GM19351 (cell line): ENCODE measurements around the gene CUX1.

Experiments
- ATAC-seq: cut with Tn5 transposase; IDR thresholded peaks from one replicate; pipeline ENCODE4 v1.9.1; 2021; ENCODE audit warnings: mild to moderate bottlenecking, moderate library complexity; ENCODE audit not compliant: unreplicated experiment

CUX1 gene

DNA sequence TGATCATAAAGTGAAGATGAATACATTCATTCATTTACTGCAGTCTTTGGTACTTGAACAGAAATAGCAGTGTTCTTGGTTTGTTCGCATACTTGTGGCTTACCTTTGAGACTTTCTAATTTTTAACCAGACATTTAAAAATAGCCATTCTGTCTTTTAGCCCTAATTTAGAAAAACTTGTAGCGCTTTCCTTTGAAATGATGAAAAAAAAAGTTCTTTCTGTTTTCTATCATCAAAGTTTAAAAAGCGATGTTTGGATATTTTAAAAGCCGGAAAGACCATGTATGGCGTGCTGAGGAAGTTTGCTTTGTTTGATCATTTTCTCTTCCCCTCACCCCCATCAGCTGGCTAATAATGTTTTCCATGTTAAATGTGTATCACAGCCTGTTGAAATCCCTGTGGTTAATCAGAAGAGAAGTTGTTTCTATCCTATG, 116.3 kb downstream of the CUX1 start:
- ATAC-seq = peak; percentile 75

DNA sequence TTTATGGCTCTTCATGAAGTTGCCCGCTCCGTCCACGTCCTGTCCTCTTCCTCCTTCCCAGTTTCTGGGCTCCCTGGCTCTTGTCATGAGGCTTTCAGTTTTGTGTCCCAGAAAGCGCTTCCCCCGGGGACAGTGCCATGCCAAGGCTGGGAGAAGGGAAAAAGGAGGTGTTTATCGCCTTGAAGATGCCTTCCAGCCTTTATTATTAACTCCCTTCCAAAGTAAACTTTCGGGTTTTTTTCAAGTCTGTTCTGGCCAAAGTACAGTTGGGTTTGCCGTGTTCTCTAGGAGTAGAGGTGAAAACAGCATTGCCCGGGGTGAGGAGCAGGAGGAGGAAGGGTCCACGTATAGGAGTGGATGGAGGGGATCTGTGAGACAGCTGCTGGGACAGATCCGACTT, 117.2 kb downstream of the CUX1 start:
- ATAC-seq = no peak

DNA sequence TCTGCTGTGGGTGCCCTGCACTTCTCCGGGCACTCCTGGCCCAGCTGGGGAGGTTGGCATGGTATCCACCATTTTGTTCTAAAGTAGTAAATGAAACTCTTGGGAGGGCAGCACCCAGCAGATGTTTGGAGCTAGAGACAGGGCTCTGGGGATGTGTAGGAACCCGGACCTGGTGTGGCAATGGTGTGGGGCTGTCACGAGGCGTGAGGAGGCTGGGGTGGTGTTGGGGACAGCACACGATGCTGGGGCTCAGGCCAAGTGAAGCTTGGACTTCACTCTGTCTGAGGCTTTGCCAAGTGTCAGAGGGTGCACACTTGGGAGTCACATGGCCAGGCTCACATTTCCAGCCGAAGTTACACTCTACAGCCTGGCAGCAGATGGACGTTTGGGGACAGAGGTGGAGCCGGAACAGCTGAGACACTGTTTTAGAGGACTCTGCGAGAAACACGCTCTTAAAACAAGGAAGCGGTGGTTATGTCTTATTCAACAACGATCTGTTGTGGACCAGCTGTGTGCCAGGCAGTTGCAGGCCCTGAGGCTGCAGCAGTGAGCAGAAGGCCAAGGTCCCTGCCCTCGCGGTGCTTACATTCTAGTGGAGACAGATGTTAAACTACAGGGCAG, 118.2 kb downstream of the CUX1 start:
- no peak for ATAC-seq

DNA sequence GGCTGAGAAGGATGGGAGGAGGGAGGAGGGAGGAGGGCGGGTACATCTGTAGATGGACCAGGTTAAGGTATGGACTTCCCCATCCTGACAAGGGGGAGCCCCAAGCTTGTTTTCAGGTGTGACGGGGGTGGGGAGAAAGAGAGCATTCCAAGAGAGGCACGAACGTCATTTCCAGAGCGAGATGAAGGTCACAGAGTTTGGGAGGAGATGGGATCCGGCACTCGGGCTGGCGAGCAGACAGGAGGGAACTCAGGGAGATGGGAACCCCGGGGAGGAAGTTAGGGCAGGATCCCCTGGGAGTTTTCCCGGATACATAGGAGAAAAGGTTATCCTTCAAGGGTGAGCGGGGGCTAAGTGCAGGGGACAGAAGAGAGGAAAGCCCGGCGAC, 118.8 kb downstream of the CUX1 start:
- no peak for ATAC-seq

DNA sequence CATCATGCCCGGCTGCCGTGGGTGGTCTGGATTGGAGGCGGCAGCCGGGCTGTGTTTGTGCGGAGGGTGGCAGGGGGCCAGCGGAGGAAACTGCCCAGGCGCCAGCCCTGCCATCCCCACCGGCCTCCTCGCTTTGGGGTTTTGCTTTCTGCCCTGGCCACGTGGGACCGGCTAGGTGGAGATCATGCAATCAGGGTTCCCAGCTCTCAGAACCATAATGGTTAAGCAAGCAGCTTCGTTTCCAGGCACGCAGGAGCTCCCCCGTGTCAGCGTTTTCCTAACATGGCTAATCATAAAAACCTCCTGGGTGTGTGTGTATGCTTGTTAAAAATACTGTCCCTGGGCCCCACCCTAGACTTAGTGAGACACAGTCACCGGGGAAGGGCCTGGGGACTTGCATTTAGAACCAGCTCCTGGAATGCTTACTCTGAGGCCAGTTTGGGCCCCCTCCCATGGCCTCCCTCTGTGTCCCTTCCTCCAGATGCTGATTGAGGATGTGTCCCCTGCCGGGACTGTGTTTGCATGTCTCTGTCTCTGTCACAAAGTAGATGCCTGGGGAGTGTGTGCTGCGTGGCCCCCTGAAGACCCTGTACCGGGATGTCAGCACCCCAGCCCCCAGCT, 119.3 kb downstream of the CUX1 start:
- ATAC-seq = no peak

DNA sequence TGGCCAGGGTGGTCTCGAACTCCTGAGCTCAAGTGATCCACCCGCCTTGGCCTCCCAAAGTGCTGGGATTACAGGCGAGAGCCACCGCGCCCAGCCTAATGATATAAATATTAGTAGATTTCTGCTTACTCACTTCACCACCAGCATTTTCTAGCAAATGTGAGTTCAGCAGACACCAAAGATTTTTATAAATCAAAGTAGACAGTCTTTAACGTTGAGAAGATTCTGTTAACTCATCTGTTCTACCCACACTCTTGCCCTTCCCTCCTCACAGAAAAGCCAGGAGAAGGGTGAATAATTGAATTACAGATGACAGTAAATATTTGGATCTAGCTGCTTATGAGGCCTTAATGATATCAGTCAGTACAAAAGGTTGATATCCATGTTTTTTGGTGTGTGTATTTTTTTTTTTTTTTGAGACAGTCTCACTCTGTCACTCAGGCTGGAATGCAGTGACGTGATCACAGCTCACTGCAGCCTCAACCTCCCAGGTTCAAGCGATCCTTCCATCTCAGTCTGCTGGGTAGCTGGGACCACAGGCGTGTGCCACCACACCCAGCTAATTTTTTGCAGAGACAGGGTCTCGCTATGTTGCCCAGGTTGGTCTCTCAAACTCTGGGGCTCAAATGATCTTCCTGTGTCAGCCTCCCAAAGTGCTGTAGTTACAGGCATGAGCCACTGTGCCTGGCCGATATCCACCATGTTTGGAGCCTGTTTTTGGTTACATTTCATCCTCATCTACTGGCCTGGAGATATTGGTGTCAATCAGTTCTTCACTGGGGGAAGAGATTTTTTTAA, 120.5 kb downstream of the CUX1 start:
- no peak for ATAC-seq

DNA sequence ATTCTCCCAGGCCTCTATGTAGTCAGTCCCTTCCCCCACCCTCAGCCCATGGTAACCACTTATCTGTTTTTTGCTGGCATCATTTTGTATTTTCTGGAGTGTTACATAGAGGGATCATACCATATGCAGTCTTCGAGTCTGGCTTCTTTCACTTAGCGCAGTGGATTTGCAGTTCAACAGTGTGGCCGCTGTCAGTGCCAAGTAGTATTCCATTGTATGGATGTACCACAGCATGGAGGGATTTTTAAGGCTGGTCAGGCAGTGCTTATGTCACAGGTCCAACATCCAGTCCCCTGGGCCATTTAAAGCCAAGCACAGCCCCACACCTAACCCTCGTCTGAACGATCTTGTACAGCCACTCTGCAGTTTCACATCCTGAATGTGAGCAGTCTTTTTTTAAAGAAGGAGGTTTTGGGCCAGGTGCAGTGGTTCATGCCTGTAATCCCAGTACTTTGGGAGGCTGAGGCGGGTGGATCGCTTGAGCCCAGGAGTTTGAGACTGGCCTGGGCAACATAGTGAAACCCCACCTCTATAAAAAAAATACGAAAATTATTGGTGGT, 121.8 kb downstream of the CUX1 start:
- ATAC-seq = peak; percentile 66

DNA sequence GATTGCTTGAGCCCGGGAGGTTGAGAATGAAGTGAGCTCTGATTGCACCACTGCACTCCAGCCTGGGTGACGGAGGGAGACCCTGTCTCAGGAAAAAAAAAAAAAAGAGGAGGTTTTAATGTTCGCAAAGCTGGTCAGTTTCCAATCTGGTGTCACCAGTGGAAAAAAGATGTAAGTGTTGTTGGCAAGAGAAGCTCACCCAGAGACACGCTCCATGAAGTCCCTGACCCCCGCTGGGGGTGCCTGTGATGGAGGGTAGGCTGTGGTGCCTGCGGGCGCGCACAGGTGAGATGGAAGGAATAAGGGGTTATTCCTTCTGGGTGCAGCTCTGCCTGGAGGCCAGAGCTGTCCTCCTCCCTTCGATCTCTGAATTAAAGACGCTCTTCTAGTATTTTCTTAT, 122.7 kb downstream of the CUX1 start:
- ATAC-seq = no peak

DNA sequence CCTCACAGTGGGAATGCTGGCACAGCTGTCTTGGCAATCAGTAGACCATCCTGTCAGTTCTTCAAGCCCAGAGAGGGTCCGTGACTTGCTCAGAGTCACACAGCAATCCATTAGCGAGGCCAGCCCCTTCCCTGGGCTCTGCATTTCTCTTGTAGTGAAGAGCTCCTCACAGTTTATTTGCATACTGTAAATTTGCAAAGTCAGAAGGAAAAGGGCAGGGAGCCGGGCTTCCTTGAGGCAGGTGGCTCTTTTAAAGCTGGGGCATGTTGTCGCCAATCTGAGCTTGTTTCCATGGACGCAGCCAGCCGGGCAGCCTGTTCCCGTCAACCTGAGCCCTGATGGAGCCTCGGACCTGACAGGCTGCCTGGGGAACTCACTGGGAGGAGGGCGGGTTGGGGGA, 123.4 kb downstream of the CUX1 start:
- ATAC-seq = no peak

DNA sequence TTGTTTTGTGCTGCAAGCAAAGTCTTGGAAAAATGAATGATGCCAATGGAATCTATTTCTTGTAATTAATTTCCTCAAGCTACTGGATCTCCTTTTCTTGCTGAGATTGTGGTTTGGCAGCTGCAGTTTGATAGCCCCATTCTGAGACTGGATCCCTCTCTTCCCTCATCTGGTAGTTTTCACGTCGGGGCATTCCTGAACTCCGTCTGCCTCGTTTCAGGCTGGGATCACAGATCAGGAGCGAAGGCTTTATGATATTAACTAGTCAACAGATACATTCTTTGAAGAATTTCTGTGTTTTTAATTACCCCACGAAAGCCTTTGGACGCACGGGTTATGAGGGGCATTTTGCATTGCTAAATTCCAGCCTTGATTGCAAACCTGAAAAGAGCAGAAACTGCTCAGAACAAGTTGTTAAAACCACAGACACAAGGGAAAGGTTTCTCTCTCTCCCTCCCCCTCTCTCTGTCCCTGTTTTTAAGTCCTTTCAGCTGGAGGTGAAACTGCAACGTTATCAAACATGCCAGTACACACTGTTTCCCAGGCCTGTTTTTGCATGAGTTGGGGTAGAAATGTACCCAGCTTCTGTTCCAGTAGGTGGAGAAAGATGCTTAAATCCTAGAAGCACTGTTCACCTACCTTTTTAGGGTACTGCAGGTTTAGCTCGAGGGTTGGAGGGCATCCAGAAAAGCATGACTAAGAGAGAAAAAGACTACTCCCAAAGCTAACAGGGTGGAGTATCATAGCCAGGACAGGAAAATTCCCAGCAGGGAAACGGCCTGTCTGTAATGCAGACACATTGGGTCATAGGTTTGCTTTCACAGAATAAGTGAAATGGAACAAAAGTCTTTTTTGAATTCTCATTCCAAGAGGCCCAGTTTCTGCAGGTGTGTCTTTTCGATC, 124.3 kb downstream of the CUX1 start:
- no peak for ATAC-seq

DNA sequence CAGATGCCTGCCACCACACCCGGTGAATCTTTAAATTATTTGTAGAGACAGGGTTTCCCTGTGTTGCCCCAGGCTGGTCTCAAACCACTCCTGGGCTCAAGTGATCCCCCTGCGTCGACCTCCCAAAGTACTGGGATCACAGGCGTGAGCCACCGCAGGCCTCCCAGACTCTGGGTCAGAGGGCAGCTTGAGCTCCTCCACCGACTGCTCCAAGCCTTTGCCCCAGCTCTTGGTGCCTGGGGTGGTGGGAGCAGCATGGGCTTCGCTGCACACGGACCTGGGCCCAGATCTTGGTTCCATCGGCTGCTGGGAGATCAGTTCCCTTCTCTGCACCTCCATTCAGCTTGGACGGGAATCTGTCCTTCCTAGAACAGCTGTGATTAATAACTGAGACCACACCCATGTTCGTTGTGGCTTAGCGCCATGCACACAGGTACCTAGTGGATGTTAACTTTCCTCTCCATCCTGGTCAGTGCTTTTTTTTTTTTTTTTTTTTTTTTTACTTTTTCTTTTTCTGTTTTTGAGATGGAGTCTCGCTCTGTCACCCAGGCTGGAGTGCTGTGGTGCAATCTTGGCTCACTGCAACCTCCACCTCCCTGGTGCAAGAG, 125.3 kb downstream of the CUX1 start:
- ATAC-seq = no peak

DNA sequence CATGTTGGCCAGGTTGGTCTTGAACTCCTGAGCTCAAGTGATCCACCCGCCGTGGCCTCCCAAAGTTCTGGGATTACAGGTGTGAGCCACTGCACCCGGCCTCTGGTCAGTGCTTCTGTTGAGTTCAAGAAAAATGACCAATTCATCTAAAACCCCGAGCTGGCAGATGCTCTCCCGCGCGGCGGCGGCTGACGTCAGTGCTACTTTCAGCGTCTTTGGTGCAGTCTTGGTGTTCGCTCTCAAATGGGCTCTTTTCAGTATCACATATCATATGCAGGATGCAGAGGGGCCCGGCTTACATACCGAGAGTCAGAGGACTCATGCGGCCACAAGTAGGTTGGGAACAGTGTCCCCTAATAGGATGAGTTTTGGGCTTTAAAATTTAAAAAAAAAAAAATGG, 125.9 kb downstream of the CUX1 start:
- no peak for ATAC-seq

DNA sequence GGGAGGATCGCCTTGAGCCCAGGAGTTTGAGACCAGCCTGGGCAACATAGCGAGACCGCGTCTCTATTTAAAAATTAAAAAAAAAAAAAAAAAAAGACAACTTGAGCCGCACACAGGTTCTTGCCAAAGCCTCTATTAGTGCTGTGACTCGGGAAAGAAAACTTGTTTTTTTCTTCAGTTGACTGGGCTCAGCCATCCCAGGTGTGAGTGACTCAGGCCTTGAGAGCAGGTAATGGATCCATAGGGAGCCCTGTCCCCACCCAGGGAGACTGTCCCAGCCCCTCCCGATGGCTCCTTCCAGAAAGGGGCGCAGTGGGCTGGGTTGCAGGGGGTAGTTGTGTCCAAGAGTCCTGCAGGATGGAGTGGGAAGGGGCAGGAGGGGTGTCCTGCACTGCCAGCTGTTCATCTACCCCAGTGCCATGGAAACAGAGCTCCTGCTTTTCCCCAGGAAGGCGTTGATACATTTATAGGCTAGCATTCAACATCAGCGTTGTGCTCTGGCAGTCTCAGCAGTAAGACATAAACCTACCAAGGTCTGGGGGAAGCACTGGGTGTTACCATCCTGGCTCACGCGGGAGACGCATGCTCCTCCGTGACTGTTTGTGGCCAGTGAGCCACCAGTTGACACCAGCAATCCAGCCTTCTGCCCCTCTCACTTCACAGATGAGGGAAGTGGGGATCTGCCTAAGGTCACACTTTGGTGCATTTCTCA, 126.6 kb downstream of the CUX1 start:
- ATAC-seq = no peak

DNA sequence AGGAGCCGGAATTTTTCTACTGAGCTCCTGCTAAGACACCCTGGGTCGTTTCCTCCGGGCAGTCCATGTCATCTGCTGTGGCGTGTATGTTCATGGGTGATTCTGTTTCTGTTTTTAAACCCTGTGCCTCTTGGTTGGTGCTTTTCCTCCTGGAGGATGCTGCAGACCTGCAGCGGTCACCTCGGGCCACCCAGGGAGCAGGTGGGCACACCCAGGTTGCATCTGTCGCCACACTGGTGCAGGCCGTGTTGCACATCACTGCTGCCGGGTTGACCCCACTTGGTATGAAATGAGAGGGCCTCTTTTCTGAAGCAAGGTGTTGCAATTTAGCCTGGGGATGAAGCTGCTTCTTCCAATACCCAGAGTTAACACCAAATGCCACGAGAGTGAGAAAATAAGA, 127.2 kb downstream of the CUX1 start:
- no peak for ATAC-seq

DNA sequence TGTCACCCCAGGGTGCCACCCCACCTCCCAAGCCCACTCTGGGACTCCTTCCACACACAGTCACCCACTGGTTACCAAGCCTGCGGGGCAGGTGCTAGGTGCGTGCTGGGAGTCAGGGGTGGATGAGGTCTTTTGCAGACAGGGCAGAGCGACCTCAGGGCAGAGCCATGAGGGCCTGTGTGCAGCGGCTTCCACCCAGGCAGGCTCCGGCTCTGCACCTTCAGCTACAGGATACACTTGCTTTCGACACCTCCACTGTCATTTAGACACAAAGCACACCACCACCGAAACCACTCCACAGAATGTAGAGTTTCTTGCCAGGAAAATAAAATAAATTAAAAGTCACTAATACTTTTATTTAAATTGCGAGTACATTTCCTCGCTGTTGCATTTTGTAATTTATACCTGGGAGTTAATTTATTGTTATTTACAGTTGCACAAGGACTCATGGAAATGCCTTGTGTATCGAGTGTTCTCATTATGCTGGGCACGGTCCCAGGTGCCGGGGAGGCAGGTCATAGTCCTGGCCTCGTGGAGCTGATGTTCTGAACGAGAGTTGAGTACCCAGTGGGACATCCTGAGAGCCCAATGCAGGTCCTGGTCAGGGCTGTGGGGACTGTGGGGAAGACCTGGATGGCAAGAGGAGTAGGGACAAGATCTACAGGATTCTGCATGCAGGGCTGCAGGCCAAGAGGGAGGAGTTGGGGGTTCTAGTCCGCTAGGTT, 127.8 kb downstream of the CUX1 start:
- no peak for ATAC-seq

DNA sequence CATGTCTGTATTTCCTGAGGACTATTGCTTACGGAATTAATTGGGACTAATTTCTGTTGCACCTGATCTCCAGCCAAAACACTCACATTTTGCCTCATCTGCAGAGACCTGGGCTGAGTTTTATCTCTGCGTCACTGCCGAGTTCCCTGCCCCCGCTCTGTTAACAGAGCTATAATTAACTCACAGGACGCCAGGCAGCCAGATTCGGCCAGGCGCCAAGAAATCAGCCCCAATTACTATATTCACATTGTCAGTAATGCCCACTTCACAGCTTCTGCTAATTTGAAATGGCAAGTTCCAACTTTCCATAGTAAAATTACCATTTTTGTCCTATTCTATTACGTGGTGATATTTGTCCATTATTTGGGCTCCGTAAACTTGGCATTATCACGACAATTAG, 130.5 kb downstream of the CUX1 start:
- ATAC-seq = no peak

DNA sequence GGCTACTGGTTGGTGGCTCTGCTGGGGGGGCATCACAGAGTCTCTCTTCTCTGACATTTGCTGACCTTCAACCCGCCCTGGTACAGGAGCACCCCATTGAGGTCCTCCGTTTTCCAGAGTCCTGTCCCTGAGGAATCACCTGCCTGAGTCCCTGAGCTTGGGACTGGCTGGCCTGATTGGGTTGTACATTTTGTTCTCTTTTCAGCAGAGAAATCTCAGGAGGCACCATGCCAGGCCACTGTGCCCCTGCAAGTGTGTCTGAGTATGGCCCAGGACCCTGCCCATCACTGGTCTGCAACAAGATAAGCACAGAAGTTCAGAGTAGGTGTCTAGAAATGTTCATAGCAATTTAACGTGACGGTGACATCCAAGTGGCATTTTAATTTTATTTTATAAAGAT, 131.2 kb downstream of the CUX1 start:
- ATAC-seq = no peak

DNA sequence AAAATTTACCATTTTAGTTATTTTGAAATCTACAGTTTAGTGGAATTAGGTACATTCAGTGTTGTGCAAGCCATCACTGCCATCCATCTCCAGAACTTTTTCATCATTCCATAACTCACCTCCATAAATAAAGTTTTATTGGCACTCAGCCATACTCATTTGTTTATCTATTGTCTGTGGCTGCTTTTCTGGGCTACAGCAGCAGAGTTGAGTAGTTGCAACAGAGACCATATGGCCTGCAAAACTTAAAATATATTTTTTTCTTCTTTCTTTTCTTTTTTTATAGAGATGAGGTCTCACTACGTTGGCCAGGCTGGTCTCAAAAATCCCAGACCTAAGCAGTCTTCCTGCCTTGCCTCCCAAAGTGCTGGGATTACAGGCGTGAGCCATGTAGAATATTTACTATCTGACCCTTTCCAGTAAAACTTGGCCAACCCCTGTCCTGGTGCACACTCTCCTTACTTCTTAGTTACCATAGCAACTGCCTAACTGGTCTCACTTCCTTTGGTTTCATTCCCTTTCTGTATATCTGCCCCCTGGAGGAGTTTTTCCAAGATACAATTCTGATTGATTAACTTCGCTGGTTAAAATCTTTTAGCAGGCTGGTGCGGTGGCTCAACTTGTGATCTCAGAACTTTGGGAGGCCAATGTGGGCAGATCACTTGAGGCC, 133.2 kb downstream of the CUX1 start:
- ATAC-seq = no peak

DNA sequence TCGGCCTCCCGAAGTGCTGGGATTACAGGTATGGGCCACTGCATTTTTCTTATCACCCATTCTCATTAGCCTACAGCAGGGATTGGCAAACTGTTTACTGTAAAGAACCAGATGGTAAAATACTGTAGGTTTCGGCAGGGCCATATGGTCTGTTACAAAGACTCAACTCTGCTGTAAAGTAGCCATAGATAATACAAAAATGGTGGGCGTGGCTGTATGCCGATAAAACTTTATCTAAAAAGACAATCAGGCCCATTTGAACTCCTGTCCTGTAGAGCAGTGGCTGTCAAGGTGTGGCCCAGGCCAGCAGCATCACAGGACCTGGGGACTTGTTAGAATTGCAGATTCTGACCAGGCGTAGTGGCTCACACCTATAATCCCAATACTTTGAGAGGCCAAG, 134.3 kb downstream of the CUX1 start:
- ATAC-seq = no peak
